ENCODE data around the gene TCEA2. TPM values are rescaled to one million over a fixed set of nuclear protein-coding genes. Genes with fewer than 3 reads are reported as not detected.
A peak's percentile ranks its signal among the peaks of the same experiment; 100 is the strongest.

Gene TCEA2
- total and polyA plus RNA-seq, 2 of the 13 experiments (the other 11 are each of a cell fraction or from before 2014, with no cell fraction given): 28.1 to 33.7 TPM

DNA sequence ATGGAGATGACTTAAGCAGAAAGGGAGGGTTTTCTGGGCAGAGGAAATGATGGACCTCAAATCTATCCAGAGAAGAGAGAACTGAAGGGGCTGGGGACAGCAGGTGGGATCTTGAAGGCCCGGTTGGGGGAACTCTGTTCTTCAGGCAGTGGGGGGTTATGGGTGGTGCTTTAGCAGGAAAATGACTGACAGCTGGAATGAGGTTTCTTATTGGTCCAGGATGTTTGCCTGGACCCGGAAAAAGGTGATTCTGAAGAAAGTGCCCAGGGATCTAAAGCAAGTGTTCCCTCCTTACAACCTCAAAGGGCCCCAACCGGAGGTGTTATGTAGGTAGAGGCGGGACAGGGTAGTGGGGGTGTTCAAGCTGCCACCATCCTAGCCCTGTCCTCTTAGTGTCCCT, 32.5 kb downstream of the TCEA2 start:
- POLR2A ChIA-PET: no interaction called here
- CTCF ChIA-PET (ENCODE audit: low intra/inter-chr PET ratio, low total read pairs): no interaction called here
- 12% methylated on average over 4 of the region's 4 CpGs for WGBS (ENCODE audit: low lambda C conversion rate)

DNA sequence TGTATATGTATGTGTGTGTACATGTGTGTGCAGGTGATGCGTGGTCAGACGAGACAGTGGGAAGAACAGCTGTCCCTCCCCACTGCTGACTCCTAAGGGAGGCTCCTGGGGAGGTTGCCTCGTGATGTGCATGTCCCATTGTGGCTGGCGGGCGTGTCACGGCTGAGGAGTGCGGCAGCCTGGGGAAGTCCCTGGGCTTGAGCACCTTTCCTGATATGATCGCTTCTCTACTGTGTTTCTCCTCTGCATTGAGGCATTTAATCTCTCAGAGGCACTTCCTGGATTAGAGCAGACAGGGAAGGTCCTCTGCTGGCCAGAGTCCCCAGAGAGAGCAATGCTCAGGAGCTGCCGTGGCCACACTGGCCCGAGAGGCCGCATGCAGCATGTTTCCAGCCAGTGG, 32.9 kb downstream of the TCEA2 start:
- no peaks in the 10 kb centered on the region for H3K36me3 ChIP-seq (replicated peaks in 1 of 2; ENCODE audit: control insufficient read depth in 1 of 2, insufficient read depth in 2 of 2, low read length in 2 of 2)
- no peak overlapping the region for H3K27ac ChIP-seq (ENCODE audit: extremely low read length, insufficient read depth, low read length)
- peaks cover 11% of the 10 kb centered on the region for H3K4me1 ChIP-seq (ENCODE audit: insufficient read depth, low read length)
- H3K9ac ChIP-seq (ENCODE audit: insufficient read depth, low read depth, low read length): no peak overlapping the region
- no TSS peak for BruUV-seq (replicated peaks)
- in situ Hi-C loops (cut with HindIII; ENCODE audit: extremely low pct_ligation_motif_present, low pct_unique_long_range_greater_than_20kb): no loop called here
- no peaks in the 10 kb centered on the region; the same call in 1 of the 2 replicates for H4K20me1 ChIP-seq (ENCODE audit: insufficient read depth, low read length)
- no peak overlapping the region for H3K4me2 ChIP-seq (ENCODE audit: low read depth, low read length)
- H3K27me3 ChIP-seq (ENCODE audit: control insufficient read depth in 1 of 2, insufficient read depth in 2 of 2, low read length in 2 of 2): peaks cover 30 to 51% of the 10 kb centered on the region in 2 experiments
- H3K4me3 ChIP-seq (replicated peaks in 1 of 3; ENCODE audit: insufficient read depth in 1 of 3, low read depth in 2 of 3, low read length in 3 of 3): no peak overlapping the region
- ATAC-seq (no peak), DNase-seq (ENCODE audit: low spot score) (no peak), FAIRE-seq (no peak)
- POLR2A ChIA-PET: no interaction called here
- WGBS (ENCODE audit: low lambda C conversion rate): 40% methylated on average over 11 of the region's 11 CpGs
- CTCF ChIA-PET (ENCODE audit: low intra/inter-chr PET ratio, low total read pairs): no interaction called here
- H3K79me2 ChIP-seq (ENCODE audit: insufficient read depth, low read length): no peaks in the 10 kb centered on the region
- H2AFZ ChIP-seq (ENCODE audit: low read length): no peak overlapping the region
- H3K9me3 ChIP-seq (ENCODE audit: low read length): no peaks in the 10 kb centered on the region
- intact Hi-C loops (cut with micrococcal nuclease; ENCODE audit: unreplicated experiment): no loop called here
- no peak for TF ChIP-seq KLF9 (CRISPR knock-in tag; IDR thresholded peaks at IDR 0.05; ENCODE audit: low read depth)
- no peak for TF ChIP-seq NCOR1 (IDR thresholded peaks at IDR 0.05; ENCODE audit: borderline replicate concordance, low read length)
- TF ChIP-seq ZNF44 (CRISPR knock-in tag; IDR thresholded peaks at IDR 0.05): no peak
- TF ChIP-seq, protein P1, sequence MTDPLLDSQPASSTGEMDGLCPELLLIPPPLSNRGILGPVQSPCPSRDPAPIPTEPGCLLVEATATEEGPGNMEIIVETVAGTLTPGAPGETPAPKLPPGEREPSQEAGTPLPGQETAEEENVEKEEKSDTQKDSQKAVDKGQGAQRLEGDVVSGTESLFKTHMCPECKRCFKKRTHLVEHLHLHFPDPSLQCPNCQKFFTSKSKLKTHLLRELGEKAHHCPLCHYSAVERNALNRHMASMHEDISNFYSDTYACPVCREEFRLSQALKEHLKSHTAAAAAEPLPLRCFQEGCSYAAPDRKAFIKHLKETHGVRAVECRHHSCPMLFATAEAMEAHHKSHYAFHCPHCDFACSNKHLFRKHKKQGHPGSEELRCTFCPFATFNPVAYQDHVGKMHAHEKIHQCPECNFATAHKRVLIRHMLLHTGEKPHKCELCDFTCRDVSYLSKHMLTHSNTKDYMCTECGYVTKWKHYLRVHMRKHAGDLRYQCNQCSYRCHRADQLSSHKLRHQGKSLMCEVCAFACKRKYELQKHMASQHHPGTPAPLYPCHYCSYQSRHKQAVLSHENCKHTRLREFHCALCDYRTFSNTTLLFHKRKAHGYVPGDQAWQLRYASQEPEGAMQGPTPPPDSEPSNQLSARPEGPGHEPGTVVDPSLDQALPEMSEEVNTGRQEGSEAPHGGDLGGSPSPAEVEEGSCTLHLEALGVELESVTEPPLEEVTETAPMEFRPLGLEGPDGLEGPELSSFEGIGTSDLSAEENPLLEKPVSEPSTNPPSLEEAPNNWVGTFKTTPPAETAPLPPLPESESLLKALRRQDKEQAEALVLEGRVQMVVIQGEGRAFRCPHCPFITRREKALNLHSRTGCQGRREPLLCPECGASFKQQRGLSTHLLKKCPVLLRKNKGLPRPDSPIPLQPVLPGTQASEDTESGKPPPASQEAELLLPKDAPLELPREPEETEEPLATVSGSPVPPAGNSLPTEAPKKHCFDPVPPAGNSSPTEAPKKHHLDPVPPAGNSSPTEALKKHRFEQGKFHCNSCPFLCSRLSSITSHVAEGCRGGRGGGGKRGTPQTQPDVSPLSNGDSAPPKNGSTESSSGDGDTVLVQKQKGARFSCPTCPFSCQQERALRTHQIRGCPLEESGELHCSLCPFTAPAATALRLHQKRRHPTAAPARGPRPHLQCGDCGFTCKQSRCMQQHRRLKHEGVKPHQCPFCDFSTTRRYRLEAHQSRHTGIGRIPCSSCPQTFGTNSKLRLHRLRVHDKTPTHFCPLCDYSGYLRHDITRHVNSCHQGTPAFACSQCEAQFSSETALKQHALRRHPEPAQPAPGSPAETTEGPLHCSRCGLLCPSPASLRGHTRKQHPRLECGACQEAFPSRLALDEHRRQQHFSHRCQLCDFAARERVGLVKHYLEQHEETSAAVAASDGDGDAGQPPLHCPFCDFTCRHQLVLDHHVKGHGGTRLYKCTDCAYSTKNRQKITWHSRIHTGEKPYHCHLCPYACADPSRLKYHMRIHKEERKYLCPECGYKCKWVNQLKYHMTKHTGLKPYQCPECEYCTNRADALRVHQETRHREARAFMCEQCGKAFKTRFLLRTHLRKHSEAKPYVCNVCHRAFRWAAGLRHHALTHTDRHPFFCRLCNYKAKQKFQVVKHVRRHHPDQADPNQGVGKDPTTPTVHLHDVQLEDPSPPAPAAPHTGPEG (CRISPR knock-in tag; IDR thresholded peaks at IDR 0.05): no peak
- no peak for TF ChIP-seq ZSCAN21 (CRISPR knock-in tag; IDR thresholded peaks at IDR 0.05; ENCODE audit: borderline replicate concordance)
- 0 out of 2 replicates have a peak, but pooled peaks have one; percentile 26 for TF ChIP-seq NRL (CRISPR knock-in tag; IDR thresholded peaks at IDR 0.05; ENCODE audit: borderline replicate concordance)
- TF ChIP-seq, protein P2, sequence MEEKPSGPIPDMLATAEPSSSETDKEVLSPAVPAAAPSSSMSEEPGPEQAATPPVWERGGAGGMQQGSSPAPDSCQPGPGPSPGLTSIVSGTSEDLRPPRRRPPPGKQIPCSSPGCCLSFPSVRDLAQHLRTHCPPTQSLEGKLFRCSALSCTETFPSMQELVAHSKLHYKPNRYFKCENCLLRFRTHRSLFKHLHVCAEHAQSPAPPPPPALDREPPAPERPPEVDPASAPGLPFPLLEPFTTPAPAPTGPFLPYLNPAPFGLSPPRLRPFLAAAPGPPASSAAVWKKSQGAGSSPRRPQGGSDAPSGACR (CRISPR knock-in tag; IDR thresholded peaks at IDR 0.05): no peak
- TF ChIP-seq TBP (CRISPR knock-in tag; IDR thresholded peaks at IDR 0.05): no peak

More for the DNA sequence above, 32.5 kb downstream of the TCEA2 start:
- DNase-seq (ENCODE audit: low spot score) (no peak), FAIRE-seq (no peak), ATAC-seq (no peak)
- no peak overlapping the region for H3K4me2 ChIP-seq (ENCODE audit: low read depth, low read length)
- in situ Hi-C loops (cut with HindIII; ENCODE audit: extremely low pct_ligation_motif_present, low pct_unique_long_range_greater_than_20kb) (no loop called here), intact Hi-C loops (cut with micrococcal nuclease; ENCODE audit: unreplicated experiment) (no loop called here)
- peaks cover 11% of the 10 kb centered on the region for H3K4me1 ChIP-seq (ENCODE audit: insufficient read depth, low read length)
- no peaks in the 10 kb centered on the region; the same call in 1 of the 2 replicates for H4K20me1 ChIP-seq (ENCODE audit: insufficient read depth, low read length)
- no peak overlapping the region for H2AFZ ChIP-seq (ENCODE audit: low read length)
- peaks cover 26 to 46% of the 10 kb centered on the region in 2 experiments for H3K27me3 ChIP-seq (ENCODE audit: control insufficient read depth in 1 of 2, insufficient read depth in 2 of 2, low read length in 2 of 2)
- H3K27ac ChIP-seq (ENCODE audit: extremely low read length, insufficient read depth, low read length): no peak overlapping the region
- H3K36me3 ChIP-seq (replicated peaks in 1 of 2; ENCODE audit: control insufficient read depth in 1 of 2, insufficient read depth in 2 of 2, low read length in 2 of 2): no peaks in the 10 kb centered on the region
- BruUV-seq (replicated peaks): no TSS peak
- H3K4me3 ChIP-seq (replicated peaks in 1 of 3; ENCODE audit: insufficient read depth in 1 of 3, low read depth in 2 of 3, low read length in 3 of 3): no peak overlapping the region
- no peak for TF ChIP-seq FOXK2 (IDR thresholded peaks at IDR 0.05)
- TF ChIP-seq ZNF549 (CRISPR knock-in tag; IDR thresholded peaks at IDR 0.05): no peak
- no peak for TF ChIP-seq EP300 (IDR thresholded peaks at IDR 0.05; ENCODE audit: low read depth in 2 of 2, low read length in 2 of 2)
- TF ChIP-seq EP300 (CRISPR knock-in tag; IDR thresholded peaks at IDR 0.05; ENCODE audit: borderline replicate concordance): no peak
- no peak for TF ChIP-seq RBAK (CRISPR knock-in tag; IDR thresholded peaks at IDR 0.05)
- TF ChIP-seq ZNF510 (CRISPR knock-in tag; IDR thresholded peaks at IDR 0.05; ENCODE audit: low read depth): no peak
- no peak for TF ChIP-seq YEATS2 (CRISPR knock-in tag; IDR thresholded peaks at IDR 0.05; ENCODE audit: borderline replicate concordance)
- H3K9me3 ChIP-seq (ENCODE audit: low read length): no peaks in the 10 kb centered on the region
- no peak overlapping the region for H3K9ac ChIP-seq (ENCODE audit: insufficient read depth, low read depth, low read length)
- no peaks in the 10 kb centered on the region for H3K79me2 ChIP-seq (ENCODE audit: insufficient read depth, low read length)
